ENCODE data around the gene AKAP13.
"Not testable (repeated sequence)": the region's sequence is repeated elsewhere in the genome, so short reads cannot be mapped to it uniquely, and the experiment has no call there.

The AKAP13 gene

GRCh38 chr15:85347264-85348047 lies 32.9 kb upstream of the AKAP13 start:
- not testable (repeated sequence) for DNase-seq (ENCODE audit: low read depth, low spot score)

- not testable (repeated sequence) for DNase-seq (ENCODE audit: low read depth, low spot score)
Measured at GRCh38 chr15:85348048-85348766, 32.2 kb upstream of the AKAP13 start.

GRCh38 chr15:85349062-85349461 lies 31.3 kb upstream of the AKAP13 start:
- not testable (repeated sequence) for DNase-seq (ENCODE audit: low read depth, low spot score)

- DNase-seq (ENCODE audit: low read depth, low spot score): no peak
Measured at GRCh38 chr15:85350395-85350794, 30.0 kb upstream of the AKAP13 start.

GRCh38 chr15:85351501-85351900 lies 28.9 kb upstream of the AKAP13 start:
- DNase-seq (ENCODE audit: low read depth, low spot score): not testable (repeated sequence)

- DNase-seq (ENCODE audit: low read depth, low spot score): no peak
Measured at GRCh38 chr15:85351965-85352364, 28.4 kb upstream of the AKAP13 start.

- DNase-seq (ENCODE audit: low read depth, low spot score): no peak
Measured at GRCh38 chr15:85353516-85353915, 26.9 kb upstream of the AKAP13 start.

- DNase-seq (ENCODE audit: low read depth, low spot score): peak; percentile 88
Measured at GRCh38 chr15:85354461-85354860, 25.9 kb upstream of the AKAP13 start.

GRCh38 chr15:85354948-85355347 lies 25.5 kb upstream of the AKAP13 start:
- DNase-seq (ENCODE audit: low read depth, low spot score): no peak

GRCh38 chr15:85356276-85356675 lies 24.1 kb upstream of the AKAP13 start:
- no peak for DNase-seq (ENCODE audit: low read depth, low spot score)

- DNase-seq (ENCODE audit: low read depth, low spot score): no peak
Measured at GRCh38 chr15:85361323-85361722, 19.1 kb upstream of the AKAP13 start.

- DNase-seq (ENCODE audit: low read depth, low spot score): no peak
Measured at GRCh38 chr15:85362436-85363081, 17.8 kb upstream of the AKAP13 start.

GRCh38 chr15:85365980-85366379 lies 14.4 kb upstream of the AKAP13 start:
- no peak for DNase-seq (ENCODE audit: low read depth, low spot score)

GRCh38 chr15:85367741-85368140 lies 12.7 kb upstream of the AKAP13 start:
- DNase-seq (ENCODE audit: low read depth, low spot score): no peak

- no peak for DNase-seq (ENCODE audit: low read depth, low spot score)
Measured at GRCh38 chr15:85374831-85375230, 5.6 kb upstream of the AKAP13 start.

- DNase-seq (ENCODE audit: low read depth, low spot score): no peak
Measured at GRCh38 chr15:85377269-85377668, 3.1 kb upstream of the AKAP13 start.

- no peak for DNase-seq (ENCODE audit: low read depth, low spot score)
Measured at GRCh38 chr15:85377986-85378385, 2.4 kb upstream of the AKAP13 start.

GRCh38 chr15:85379403-85380131 lies 836 bp upstream of the AKAP13 start:
- peak; percentile 45 for DNase-seq (ENCODE audit: low read depth, low spot score)

GRCh38 chr15:85380812-85381642 lies 624 bp downstream of the AKAP13 start:
- DNase-seq (ENCODE audit: low read depth, low spot score): peak; percentile 70

- peak; percentile 29 for DNase-seq (ENCODE audit: low read depth, low spot score)
Measured at GRCh38 chr15:85381850-85382751, 1.7 kb downstream of the AKAP13 start.
